HepG2 (cell line): ENCODE results near the gene HTRA3. TPM values are rescaled to one million over a fixed set of nuclear protein-coding genes. Genes with fewer than 3 reads are reported as not detected.

Experiments used
- ATAC-seq: fragments of 200-7000 bp; cut with Tn5 transposase; 3 replicates; pipeline ENCODE4 v1.9.1; 2020; ENCODE audit warnings: mild to moderate bottlenecking, moderate library complexity
- BruUV-seq: library from RNA; stranded (reverse); fragments of 400-500 nt; replicated peaks from 2 replicates; lab custom pipeline; 2021; lab: Mats Ljungman, UMichigan
- CTCF ChIA-PET: fragments of 300-600 bp; formaldehyde crosslinking; extraction: SDS; loops from one replicate; lab custom pipeline; 2021; ENCODE audit warnings: low total read pairs, inconsistent platforms, low intra/inter-chr PET ratio; lab: Yijun Ruan, JAX
- POLR2A ChIA-PET: fragments of 350-600 bp; sonication (Branson Sonifier 250); formaldehyde crosslinking; loops from one replicate; lab custom pipeline; 2020; ENCODE audit warnings: antibody characterized with exemption, inconsistent platforms; lab: Yijun Ruan, JAX
- DNase-seq: peaks from one replicate; pipeline ENCODE4 v3.0.0-alpha.2; 2015; ENCODE audit warnings: low spot score
- FAIRE-seq: peaks from 3 replicates; lab custom pipeline; 2011; peaks lifted over from hg19 to GRCh38; lab: Jason Lieb, UNC
- H2AFZ ChIP-seq: one replicate; pipeline ENCODE4 v1.6.1; 2011; ENCODE audit warnings: low read length, inconsistent platforms
- H3K27ac ChIP-seq: fragments of 300-600 bp; 3 replicates; pipeline ENCODE4 v1.8.0; 2011; ENCODE audit warnings: mixed run types, mild to moderate bottlenecking, mixed read lengths, low read length, inconsistent platforms; ENCODE audit not compliant: insufficient read depth; ENCODE audit errors: extremely low read length
- H3K27me3 ChIP-seq, 2 experiments: fragments of 200-600 bp in 1 of 2; 2 replicates in 1 of 2; 3 replicates in 1 of 2; pipeline versions ENCODE4 v1.6.0 to v1.8.0; 2011; ENCODE audit warnings: low read length in 2 of 2, mild to moderate bottlenecking in 2 of 2, moderate library complexity in 2 of 2, inconsistent platforms in 1 of 2; ENCODE audit not compliant: insufficient read depth in 2 of 2, control insufficient read depth in 1 of 2
- H3K36me3 ChIP-seq, 2 experiments: fragments of 200-600 bp in 1 of 2; replicated peaks in 1 of 2; 2 replicates in 1 of 2; 3 replicates in 1 of 2; pipeline versions ENCODE4 v1.5.1 to v1.8.0; 2011; ENCODE audit warnings: low read length in 2 of 2, inconsistent platforms in 1 of 2; ENCODE audit not compliant: insufficient read depth in 2 of 2, control insufficient read depth in 1 of 2
- H3K4me1 ChIP-seq: 2 replicates; pipeline ENCODE4 v1.5.1; 2012; ENCODE audit warnings: low read length, inconsistent platforms; ENCODE audit not compliant: insufficient read depth
- H3K4me2 ChIP-seq: 2 replicates; pipeline ENCODE4 v1.6.0; 2011; ENCODE audit warnings: low read depth, low read length, inconsistent platforms
- H3K4me3 ChIP-seq, 3 experiments: fragments of 200-600 bp in 1 of 3; sonication (generic), shearing (Covaris generic) in 1 of 3; replicated peaks in 1 of 3; 2 replicates each; pipeline ENCODE4 v1.5.1; 2011 to 2016; ENCODE audit warnings: low read length in 3 of 3, inconsistent platforms in 2 of 3, low read depth in 2 of 3, mild to moderate bottlenecking in 2 of 3, control low read depth in 1 of 3, mixed read lengths in 1 of 3; ENCODE audit not compliant: insufficient read depth in 1 of 3
- H3K79me2 ChIP-seq: one replicate; pipeline ENCODE4 v1.6.1; 2011; ENCODE audit warnings: low read length, inconsistent platforms; ENCODE audit not compliant: insufficient read depth
- H3K9ac ChIP-seq: 2 replicates; pipeline ENCODE4 v1.6.0; 2011; ENCODE audit warnings: mild to moderate bottlenecking, low read depth, low read length, inconsistent platforms; ENCODE audit not compliant: insufficient read depth
- H3K9me3 ChIP-seq: 2 replicates; pipeline ENCODE4 v1.5.1; 2012; ENCODE audit warnings: mild to moderate bottlenecking, low read length
- H4K20me1 ChIP-seq: 2 replicates; pipeline ENCODE4 v1.6.0; 2011; ENCODE audit warnings: inconsistent platforms, mild to moderate bottlenecking, low read length, moderate library complexity; ENCODE audit not compliant: insufficient read depth
- AGO1 ChIP-seq: fragments of 200-400 bp; formaldehyde crosslinking; IDR thresholded peaks from 2 replicates; pipeline ENCODE4 v1.6.1; 2017; ENCODE audit warnings: mild to moderate bottlenecking, low read depth, low read length, moderate library complexity; ENCODE audit not compliant: poor library complexity, severe bottlenecking
- ATF1 ChIP-seq: IDR thresholded peaks from 2 replicates; pipeline ENCODE4 v1.6.1; 2016; ENCODE audit warnings: mild to moderate bottlenecking, control low read depth
- BCL6 ChIP-seq: IDR thresholded peaks from 2 replicates; pipeline ENCODE4 v1.6.1; 2016; ENCODE audit warnings: missing genetic modification reagents, missing compliant biosample characterization
- PRMT3 ChIP-seq: sonication (generic); formaldehyde crosslinking; IDR thresholded peaks from 2 replicates; pipeline ENCODE4 v1.8.1; 2022; ENCODE audit warnings: low read depth, mild to moderate bottlenecking, moderate library complexity, missing genetic modification reagents, borderline replicate concordance
- SNAPC2 ChIP-seq: sonication (generic); formaldehyde crosslinking; IDR thresholded peaks from 2 replicates; pipeline ENCODE4 v1.8.1; 2022; ENCODE audit warnings: mild to moderate bottlenecking, missing genetic modification reagents
- ZKSCAN5 ChIP-seq: sonication (generic); formaldehyde crosslinking; IDR thresholded peaks from 2 replicates; pipeline ENCODE4 v1.5.1; 2020; ENCODE audit warnings: mild to moderate bottlenecking, missing genetic modification reagents
- ZNF367 ChIP-seq: sonication (generic); formaldehyde crosslinking; IDR thresholded peaks from 2 replicates; pipeline ENCODE4 v1.4.0; 2020; ENCODE audit warnings: missing genetic modification reagents, borderline replicate concordance
- ZNF776 ChIP-seq: sonication (generic); formaldehyde crosslinking; IDR thresholded peaks from 2 replicates; pipeline ENCODE4 v1.4.0; 2020; ENCODE audit warnings: mild to moderate bottlenecking, missing genetic modification reagents
- WGBS: methylation state at CpG from one replicate; pipeline ENCODE4 v1.1.6; 2017; ENCODE audit warnings: low lambda C conversion rate; 5-methylcytosine and 5-hydroxymethylcytosine counted together
- in situ Hi-C: cut with HindIII; loops from 2 replicates; pipeline ENCODE4 v1.10.0; 2017; ENCODE audit warnings: low pct_unique_long_range_greater_than_20kb; ENCODE audit not compliant: extremely low pct_ligation_motif_present
- intact Hi-C: fragments of 100-400 bp; cut with micrococcal nuclease; formaldehyde crosslinking; loops from one replicate; pipeline ENCODE4 v1.10.0; 2022; ENCODE audit not compliant: unreplicated experiment
- polyA plus RNA-seq, 8 experiments: library from polyadenylated mRNA; depleted of rRNA in 3 of 8; stranded (reverse) in 7 of 8; unstranded in 1 of 8; fragments of >200 nt; fragmentation: Illumina TruSeq in 4 of 8; extraction: Trizol in 4 of 8; gene quantifications; 2 replicates each; pipeline versions ENCODE4 v1.2.1 to v1.2.3, GENCODE V29; 2011 to 2016; ENCODE audit warnings: low read depth in 4 of 8, missing spikeins in 1 of 8, mixed read lengths in 1 of 8; ENCODE audit not compliant: insufficient read depth in 1 of 8
- total RNA-seq, 5 experiments: library from RNA; depleted of rRNA; stranded (reverse); fragments of >200 nt; fragmentation: Illumina TruSeq; extraction: Trizol; gene quantifications; 2 replicates each; pipeline ENCODE4 v1.2.3, GENCODE V29; 2016; ENCODE audit warnings: low read depth in 1 of 5
- TF ChIP-seq, protein P1 (sequence below), 2 experiments: sonication (generic) in 1 of 2; formaldehyde crosslinking in 1 of 2; IDR thresholded peaks; 2 replicates each; pipeline versions ENCODE4 v1.6.1 to v1.9.0; 2014 to 2022; ENCODE audit warnings: antibody characterized with exemption in 1 of 2, borderline replicate concordance in 1 of 2, inconsistent platforms in 1 of 2, low read depth in 1 of 2, missing genetic modification reagents in 1 of 2
- TF ChIP-seq, protein P2 (sequence below): sonication (generic); formaldehyde crosslinking; IDR thresholded peaks from 2 replicates; pipeline ENCODE4 v1.4.0; 2020; ENCODE audit warnings: low read depth, missing genetic modification reagents
- TF ChIP-seq, protein P3 (sequence below): IDR thresholded peaks from 2 replicates; pipeline ENCODE4 v1.6.1; 2016

HTRA3 gene
- total and polyA plus RNA-seq, 2 of the 13 experiments (the other 11 are each of a cell fraction or from before 2014, with no cell fraction given): 0.17 TPM; not detected in 1

DNA sequence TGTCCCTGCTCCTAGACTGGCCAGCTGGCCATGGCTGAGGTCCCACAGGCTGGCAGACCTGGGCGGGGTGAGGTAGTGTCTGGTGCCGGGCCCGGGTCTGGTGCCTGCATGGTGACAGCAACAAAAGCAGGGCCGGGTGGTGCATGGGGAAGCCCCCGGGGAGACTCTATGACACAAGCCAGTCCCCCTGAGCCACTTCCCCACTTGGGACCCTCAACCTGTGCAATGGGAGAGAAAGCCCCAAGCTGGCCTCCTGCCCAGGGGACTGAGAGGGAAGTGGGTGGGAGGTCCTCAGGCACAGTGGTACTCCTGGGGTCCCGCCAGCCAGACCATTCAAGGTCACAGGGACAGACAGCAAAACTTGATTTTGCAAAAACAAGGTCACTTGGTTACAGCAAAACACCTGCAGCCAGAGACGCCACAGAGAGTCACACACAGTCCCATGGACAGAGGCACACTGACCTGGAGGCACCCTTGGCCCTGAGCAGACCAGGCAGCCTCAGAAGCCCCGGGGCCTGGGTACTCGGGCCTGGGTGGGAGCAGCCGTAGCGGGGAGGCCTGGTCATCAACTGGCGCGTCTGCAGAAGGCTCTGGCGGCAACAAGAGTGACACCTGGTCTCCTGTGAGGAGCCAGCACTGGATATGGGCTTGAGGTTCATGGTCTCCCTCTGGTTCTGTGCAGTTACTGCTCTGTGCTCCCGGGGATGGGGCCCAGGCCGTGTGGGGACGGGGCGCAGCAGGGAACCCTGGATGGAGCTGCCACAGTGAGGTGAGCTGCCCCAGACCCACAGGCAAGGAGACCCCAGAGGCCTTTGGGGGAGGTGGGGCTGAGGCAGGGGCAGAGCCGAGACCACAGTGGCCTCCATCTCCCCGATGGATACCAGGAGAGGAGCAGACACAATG lies 60.6 kb downstream of the HTRA3 start:
- no peaks in the 10 kb centered on the region for H4K20me1 ChIP-seq
- H3K79me2 ChIP-seq: no peaks in the 10 kb centered on the region
- intact Hi-C loops: no loop called here
- no peak overlapping the region for H2AFZ ChIP-seq
- H3K4me1 ChIP-seq: peaks cover 13% of the 10 kb centered on the region
- FAIRE-seq (no peak), ATAC-seq (no peak), DNase-seq (no peak)
- ChIA-PET POLR2A (no interaction called here), CTCF (no interaction called here)
- no peak overlapping the region for H3K27ac ChIP-seq
- H3K9ac ChIP-seq: no peak overlapping the region
- 0 out of 2 replicates have a peak, but pooled peaks cover 5% of the 10 kb centered on the region for H3K9me3 ChIP-seq
- H3K4me3 ChIP-seq: no peak overlapping the region
- no TSS peak for BruUV-seq
- in situ Hi-C loops: no loop called here
- no peak overlapping the region for H3K4me2 ChIP-seq
- peaks cover 3 to 38% of the 10 kb centered on the region in 2 experiments; a peak in 3 of 5 replicates for H3K27me3 ChIP-seq
- WGBS: no CpG with 5 or more reads among the region's 20 CpGs
- H3K36me3 ChIP-seq: no peaks in the 10 kb centered on the region
- TF ChIP-seq AGO1 (no peak), ZNF367 (CRISPR knock-in tag) (no peak), PRMT3 (CRISPR knock-in tag) (no peak), ZNF776 (CRISPR knock-in tag) (no peak), ZKSCAN5 (CRISPR knock-in tag) (no peak), SNAPC2 (CRISPR knock-in tag) (no peak), BCL6 (CRISPR knock-in tag) (no peak), ATF1 (CRISPR knock-in tag) (no peak)
- TF ChIP-seq, protein P1, sequence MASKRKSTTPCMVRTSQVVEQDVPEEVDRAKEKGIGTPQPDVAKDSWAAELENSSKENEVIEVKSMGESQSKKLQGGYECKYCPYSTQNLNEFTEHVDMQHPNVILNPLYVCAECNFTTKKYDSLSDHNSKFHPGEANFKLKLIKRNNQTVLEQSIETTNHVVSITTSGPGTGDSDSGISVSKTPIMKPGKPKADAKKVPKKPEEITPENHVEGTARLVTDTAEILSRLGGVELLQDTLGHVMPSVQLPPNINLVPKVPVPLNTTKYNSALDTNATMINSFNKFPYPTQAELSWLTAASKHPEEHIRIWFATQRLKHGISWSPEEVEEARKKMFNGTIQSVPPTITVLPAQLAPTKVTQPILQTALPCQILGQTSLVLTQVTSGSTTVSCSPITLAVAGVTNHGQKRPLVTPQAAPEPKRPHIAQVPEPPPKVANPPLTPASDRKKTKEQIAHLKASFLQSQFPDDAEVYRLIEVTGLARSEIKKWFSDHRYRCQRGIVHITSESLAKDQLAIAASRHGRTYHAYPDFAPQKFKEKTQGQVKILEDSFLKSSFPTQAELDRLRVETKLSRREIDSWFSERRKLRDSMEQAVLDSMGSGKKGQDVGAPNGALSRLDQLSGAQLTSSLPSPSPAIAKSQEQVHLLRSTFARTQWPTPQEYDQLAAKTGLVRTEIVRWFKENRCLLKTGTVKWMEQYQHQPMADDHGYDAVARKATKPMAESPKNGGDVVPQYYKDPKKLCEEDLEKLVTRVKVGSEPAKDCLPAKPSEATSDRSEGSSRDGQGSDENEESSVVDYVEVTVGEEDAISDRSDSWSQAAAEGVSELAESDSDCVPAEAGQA (IDR thresholded peaks at IDR 0.05; ENCODE audit: low read depth): no peak
- TF ChIP-seq, protein P1 (CRISPR knock-in tag; IDR thresholded peaks at IDR 0.05; ENCODE audit: borderline replicate concordance): no peak
- TF ChIP-seq, protein P2, sequence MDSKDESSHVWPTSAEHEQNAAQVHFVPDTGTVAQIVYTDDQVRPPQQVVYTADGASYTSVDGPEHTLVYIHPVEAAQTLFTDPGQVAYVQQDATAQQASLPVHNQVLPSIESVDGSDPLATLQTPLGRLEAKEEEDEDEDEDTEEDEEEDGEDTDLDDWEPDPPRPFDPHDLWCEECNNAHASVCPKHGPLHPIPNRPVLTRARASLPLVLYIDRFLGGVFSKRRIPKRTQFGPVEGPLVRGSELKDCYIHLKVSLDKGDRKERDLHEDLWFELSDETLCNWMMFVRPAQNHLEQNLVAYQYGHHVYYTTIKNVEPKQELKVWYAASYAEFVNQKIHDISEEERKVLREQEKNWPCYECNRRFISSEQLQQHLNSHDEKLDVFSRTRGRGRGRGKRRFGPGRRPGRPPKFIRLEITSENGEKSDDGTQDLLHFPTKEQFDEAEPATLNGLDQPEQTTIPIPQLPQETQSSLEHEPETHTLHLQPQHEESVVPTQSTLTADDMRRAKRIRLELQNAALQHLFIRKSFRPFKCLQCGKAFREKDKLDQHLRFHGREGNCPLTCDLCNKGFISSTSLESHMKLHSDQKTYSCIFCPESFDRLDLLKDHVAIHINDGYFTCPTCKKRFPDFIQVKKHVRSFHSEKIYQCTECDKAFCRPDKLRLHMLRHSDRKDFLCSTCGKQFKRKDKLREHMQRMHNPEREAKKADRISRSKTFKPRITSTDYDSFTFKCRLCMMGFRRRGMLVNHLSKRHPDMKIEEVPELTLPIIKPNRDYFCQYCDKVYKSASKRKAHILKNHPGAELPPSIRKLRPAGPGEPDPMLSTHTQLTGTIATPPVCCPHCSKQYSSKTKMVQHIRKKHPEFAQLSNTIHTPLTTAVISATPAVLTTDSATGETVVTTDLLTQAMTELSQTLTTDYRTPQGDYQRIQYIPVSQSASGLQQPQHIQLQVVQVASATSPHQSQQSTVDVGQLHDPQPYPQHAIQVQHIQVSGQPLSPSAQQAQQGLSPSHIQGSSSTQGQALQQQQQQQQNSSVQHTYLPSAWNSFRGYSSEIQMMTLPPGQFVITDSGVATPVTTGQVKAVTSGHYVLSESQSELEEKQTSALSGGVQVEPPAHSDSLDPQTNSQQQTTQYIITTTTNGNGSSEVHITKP (CRISPR knock-in tag): no peak
- TF ChIP-seq, protein P3, sequence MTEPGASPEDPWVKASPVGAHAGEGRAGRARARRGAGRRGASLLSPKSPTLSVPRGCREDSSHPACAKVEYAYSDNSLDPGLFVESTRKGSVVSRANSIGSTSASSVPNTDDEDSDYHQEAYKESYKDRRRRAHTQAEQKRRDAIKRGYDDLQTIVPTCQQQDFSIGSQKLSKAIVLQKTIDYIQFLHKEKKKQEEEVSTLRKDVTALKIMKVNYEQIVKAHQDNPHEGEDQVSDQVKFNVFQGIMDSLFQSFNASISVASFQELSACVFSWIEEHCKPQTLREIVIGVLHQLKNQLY (CRISPR knock-in tag): no peak
